Measurements from ENCODE around the gene AZU1.
A peak's percentile ranks its signal among the peaks of the same experiment; 100 is the strongest.

Gene AZU1

DNA sequence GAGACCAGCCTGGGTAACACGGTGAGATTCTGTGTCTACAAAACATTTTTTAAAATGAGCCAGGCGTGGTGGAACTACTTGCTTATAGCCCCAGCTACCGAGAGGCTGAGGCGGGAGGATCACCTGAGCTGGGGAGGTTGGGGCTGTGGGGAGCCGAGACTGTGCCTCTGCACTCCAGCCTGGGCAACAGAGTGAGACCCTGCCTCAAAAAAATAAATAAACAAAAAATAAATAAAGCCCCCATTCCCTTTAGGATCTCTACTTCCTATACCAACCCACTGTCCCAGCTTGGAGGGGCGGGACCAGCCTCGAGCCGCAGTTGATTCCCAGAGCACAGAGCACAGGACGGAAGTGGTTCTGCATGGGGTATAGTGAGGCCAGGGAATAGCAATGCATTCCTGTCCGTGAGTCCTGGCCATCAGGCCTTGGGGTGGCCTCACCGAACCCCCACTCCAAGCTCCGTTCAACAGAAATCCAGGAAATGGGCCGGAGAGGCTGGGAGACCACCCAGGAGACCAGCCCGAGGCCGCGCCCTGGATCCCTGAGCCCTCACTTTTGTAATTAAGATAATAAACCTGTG is 35.2 kb upstream of the AZU1 start:
- H3K9me3 ChIP-seq (ENCODE audit: control insufficient read depth, insufficient read depth, low read length), result no peaks in the 10 kb centered on the region
- H3K4me1 ChIP-seq (ENCODE audit: insufficient read depth, low read length), result peaks cover 21% of the 10 kb centered on the region; the same call in 1 of the 2 replicates
- no peak overlapping the region for H3K9ac ChIP-seq (ENCODE audit: low read depth, low read length)
- no peaks in the 10 kb centered on the region for H3K36me3 ChIP-seq (ENCODE audit: insufficient read depth, low read length)

GRCh38 chr19:793806-794205 is 33.8 kb upstream of the AZU1 start:
- Histone ChIP-seq H3K4me1 (ENCODE audit: insufficient read depth, low read length) (peaks cover 18% of the 10 kb centered on the region; the same call in 1 of the 2 replicates), H3K9me3 (ENCODE audit: control insufficient read depth, insufficient read depth, low read length) (no peaks in the 10 kb centered on the region), H3K9ac (ENCODE audit: low read depth, low read length) (no peak overlapping the region), H3K36me3 (ENCODE audit: insufficient read depth, low read length) (no peaks in the 10 kb centered on the region)

DNA sequence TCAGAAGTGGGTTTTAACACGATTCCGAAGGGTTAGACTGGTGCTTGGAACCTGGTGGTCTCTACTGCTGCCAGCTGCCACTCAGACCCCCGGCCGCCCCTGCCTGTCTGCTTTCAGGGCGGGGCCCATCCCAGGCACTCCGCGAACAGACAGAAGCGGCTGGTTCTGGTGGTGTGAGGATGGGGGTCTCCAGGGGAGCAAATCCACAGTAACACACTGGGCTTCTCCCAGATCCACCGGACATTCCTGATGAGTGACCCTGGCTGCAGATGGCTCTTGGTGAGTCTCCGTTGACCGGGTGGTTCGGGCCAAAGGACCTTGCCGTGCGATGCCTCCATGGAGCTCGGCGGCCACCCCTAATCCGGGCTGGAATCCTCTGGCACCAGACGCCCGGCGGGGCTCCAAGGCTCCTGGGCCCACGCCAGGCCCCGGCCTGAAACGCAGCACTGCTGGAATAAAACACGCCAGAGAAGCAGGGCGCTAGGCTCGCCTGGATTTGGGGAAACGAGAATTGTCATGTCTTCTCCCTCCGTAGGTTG is 32.5 kb upstream of the AZU1 start:
- no peaks in the 10 kb centered on the region for H3K36me3 ChIP-seq (ENCODE audit: insufficient read depth, low read length)
- peaks cover 9% of the 10 kb centered on the region for H3K4me1 ChIP-seq (ENCODE audit: insufficient read depth, low read length)
- no peaks in the 10 kb centered on the region for H3K9me3 ChIP-seq (ENCODE audit: control insufficient read depth, insufficient read depth, low read length)
- no peak overlapping the region for H3K9ac ChIP-seq (ENCODE audit: low read depth, low read length)

- Histone ChIP-seq H3K4me1 (ENCODE audit: insufficient read depth, low read length) (peaks cover 16% of the 10 kb centered on the region), H3K36me3 (ENCODE audit: insufficient read depth, low read length) (0 out of 2 replicates have a peak, but pooled peaks cover 1% of the 10 kb centered on the region), H3K9ac (ENCODE audit: low read depth, low read length) (no peak overlapping the region; the same call in 1 of the 2 replicates), H3K9me3 (ENCODE audit: control insufficient read depth, insufficient read depth, low read length) (no peaks in the 10 kb centered on the region)
Measured at GRCh38 chr19:795691-796581, 31.7 kb upstream of the AZU1 start.

DNA sequence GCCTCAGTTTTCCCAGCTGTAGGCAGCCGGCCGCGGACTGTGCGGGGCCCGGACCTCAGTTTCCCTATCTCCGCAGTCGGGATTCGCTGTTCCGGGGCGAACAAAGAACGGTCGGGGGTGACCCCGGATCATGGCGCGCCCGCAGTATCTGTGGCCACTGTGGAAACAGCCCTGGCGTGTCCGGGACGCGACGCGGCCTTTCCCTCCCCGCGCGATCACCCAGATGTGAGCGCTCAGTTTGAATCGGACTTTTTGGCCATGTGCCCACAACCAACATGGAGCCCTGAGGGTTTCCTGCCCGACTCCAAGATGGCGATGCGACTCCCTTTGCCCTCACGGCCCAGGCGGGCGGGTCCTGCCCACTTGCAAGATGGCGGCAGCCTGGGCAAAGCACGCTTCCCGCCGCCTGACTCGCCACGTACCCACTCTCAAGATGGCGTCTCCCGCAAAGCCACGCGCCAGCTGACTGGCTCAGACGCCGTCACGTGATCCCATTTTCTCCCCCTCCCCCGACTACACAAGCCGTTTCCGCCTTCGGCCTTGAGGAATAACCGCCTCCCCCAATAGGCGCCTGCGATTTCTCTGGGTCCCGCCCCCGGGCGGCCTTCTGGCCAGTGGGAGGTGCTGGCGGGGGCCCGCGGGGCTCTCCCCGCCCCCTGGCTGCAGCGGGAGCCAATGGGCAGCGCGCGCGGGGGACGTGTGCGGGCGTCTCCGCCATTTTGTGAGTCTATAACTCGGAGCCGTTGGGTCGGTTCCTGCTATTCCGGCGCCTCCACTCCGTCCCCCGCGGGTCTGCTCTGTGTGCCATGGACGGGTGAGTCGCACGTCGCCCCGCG is 30.7 kb upstream of the AZU1 start, which contains the start of gene PTBP1:
PTBP1 (plus strand) TSS at position 761 of the 836 bp plus-strand sequence; CDS start at position 807, 46 bp downstream.
- Histone ChIP-seq H3K36me3 (ENCODE audit: insufficient read depth, low read length) (0 out of 2 replicates have a peak, but pooled peaks cover 3% of the 10 kb centered on the region), H3K9me3 (ENCODE audit: control insufficient read depth, insufficient read depth, low read length) (no peaks in the 10 kb centered on the region), H3K4me1 (ENCODE audit: insufficient read depth, low read length) (peaks cover 14% of the 10 kb centered on the region), H3K9ac (ENCODE audit: low read depth, low read length) (peak within 1 kb of the TSS; percentile 93)

GRCh38 chr19:797528-798414 is 29.9 kb upstream of the AZU1 start:
- no peaks in the 10 kb centered on the region for H3K9me3 ChIP-seq (ENCODE audit: control insufficient read depth, insufficient read depth, low read length)
- H3K36me3 ChIP-seq (ENCODE audit: insufficient read depth, low read length), result 0 out of 2 replicates have a peak, but pooled peaks cover 3% of the 10 kb centered on the region
- H3K9ac ChIP-seq (ENCODE audit: low read depth, low read length), result peak overlapping the region; percentile 93
- peaks cover 9% of the 10 kb centered on the region for H3K4me1 ChIP-seq (ENCODE audit: insufficient read depth, low read length)

GRCh38 chr19:798415-799075 is 29.1 kb upstream of the AZU1 start:
- Histone ChIP-seq H3K36me3 (ENCODE audit: insufficient read depth, low read length) (peaks cover 7% of the 10 kb centered on the region), H3K9ac (ENCODE audit: low read depth, low read length) (peak overlapping the region; percentile 93), H3K4me1 (ENCODE audit: insufficient read depth, low read length) (peaks cover 9% of the 10 kb centered on the region), H3K9me3 (ENCODE audit: control insufficient read depth, insufficient read depth, low read length) (no peaks in the 10 kb centered on the region)

DNA sequence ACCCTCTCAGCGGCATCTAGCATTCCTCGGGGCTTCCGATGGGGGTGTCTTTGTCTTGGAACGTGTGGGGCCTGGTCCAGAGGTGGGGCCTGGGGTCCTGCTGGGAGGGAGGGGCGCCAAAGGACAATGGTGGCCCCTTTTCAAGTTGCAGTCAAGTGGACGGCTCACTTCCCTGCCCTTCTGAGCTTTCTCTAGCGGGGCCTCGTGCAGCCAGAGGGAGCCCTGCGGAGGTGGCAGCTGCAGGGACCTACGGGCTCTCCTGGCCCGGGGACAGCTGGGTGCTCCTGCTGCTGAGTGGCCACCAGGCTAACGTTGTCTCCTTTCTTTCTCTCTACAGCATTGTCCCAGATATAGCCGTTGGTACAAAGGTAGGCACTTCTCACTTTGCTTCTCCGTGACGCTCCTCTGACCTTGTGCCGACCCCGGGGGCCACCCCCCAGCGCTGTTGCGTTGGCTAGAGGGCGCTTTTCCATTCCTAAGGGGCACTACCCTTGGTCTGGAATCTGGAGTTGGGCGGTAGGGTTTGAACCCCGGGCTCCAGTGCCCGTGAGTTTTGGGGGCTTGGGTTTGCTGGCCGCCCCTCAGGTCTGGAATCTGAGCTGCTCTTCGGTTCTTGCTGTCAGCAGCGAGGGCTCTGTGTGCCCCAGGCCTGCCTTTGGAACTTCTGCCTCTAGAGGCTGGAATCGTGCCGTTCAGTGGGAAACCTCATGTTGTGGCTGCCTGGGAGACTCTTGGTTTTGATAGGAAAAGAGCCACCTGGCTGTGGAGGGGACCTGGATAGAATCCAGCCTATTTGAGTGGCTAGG is 28.4 kb upstream of the AZU1 start:
- peaks cover 11% of the 10 kb centered on the region for H3K36me3 ChIP-seq (ENCODE audit: insufficient read depth, low read length)
- H3K4me1 ChIP-seq (ENCODE audit: insufficient read depth, low read length), result peaks cover 9% of the 10 kb centered on the region
- H3K9me3 ChIP-seq (ENCODE audit: control insufficient read depth, insufficient read depth, low read length), result no peaks in the 10 kb centered on the region
- peak overlapping the region; percentile 93 for H3K9ac ChIP-seq (ENCODE audit: low read depth, low read length)

DNA sequence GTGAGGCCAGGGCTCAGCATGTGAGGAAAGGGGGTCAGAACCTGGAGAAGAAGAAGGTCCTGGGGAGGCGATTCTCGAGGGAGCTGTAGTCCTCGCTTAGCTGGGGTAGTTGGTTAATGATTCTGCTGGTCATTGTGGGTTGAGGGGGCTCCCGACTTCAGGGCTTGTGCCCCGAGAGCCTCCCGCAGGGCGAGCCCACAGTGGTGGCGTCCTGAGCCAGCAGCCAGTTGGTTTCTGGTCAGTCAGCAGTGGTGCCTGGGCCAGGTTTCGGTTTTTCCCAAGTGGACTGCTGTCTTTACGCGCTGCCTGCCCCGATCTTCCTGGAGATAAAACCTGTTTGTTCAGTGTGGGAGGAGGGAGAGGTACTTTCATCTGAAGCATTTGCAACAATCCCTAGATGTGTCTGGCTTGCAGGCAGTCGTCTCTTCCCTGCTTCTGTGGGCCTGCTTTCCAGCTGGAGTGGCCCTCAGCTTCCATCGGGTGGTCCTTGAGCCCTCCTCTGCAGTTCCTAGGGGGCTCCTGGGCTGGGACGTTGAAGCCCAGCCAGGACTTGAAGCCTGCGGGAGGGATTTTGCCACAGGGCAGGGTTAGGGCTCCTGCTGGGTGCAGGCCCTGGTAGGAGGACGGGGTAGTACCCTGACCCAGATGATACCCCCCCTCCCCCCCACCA is 27.1 kb upstream of the AZU1 start:
- H3K9ac ChIP-seq (ENCODE audit: low read depth, low read length), result no peak overlapping the region
- peaks cover 9% of the 10 kb centered on the region for H3K4me1 ChIP-seq (ENCODE audit: insufficient read depth, low read length)
- no peaks in the 10 kb centered on the region for H3K9me3 ChIP-seq (ENCODE audit: control insufficient read depth, insufficient read depth, low read length)
- peaks cover 22% of the 10 kb centered on the region for H3K36me3 ChIP-seq (ENCODE audit: insufficient read depth, low read length)

- Histone ChIP-seq H3K4me1 (ENCODE audit: insufficient read depth, low read length) (peaks cover 9% of the 10 kb centered on the region), H3K9me3 (ENCODE audit: control insufficient read depth, insufficient read depth, low read length) (no peaks in the 10 kb centered on the region), H3K36me3 (ENCODE audit: insufficient read depth, low read length) (peaks cover 28% of the 10 kb centered on the region), H3K9ac (ENCODE audit: low read depth, low read length) (no peak overlapping the region)
Measured at GRCh38 chr19:801030-801860, 26.4 kb upstream of the AZU1 start.

DNA sequence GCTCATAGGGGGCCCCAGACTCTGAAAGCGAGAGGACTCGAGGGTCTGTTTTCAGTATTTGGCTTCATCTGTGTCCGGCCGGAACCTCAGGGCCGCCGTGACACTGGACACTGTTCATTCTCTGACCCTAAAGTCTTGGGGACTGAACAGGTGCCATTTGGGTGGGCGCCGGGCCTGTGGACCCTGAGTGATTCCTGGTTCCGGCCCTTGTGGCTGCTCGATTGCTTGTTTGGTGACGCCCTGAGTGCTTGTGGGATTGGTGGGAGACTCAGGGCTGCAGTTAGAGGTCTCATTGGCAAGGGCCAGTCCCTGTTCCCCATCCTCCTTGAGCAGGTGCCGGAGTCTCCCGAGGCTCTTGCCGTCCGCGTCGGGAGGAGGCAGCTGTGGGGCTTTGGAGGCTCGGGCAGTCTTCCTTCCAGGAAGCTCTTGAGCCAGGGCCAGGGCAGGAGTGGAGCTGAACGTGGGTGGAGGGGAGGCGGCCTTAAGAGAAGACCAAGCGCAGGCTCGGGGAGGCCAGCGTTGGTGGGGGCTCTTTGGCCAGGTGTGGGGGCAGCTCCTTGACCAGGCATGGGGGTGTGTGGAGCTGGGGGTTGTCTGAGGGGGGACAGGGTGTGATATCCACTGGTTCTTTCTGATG is 25.7 kb upstream of the AZU1 start:
- Histone ChIP-seq H3K9me3 (ENCODE audit: control insufficient read depth, insufficient read depth, low read length) (no peaks in the 10 kb centered on the region), H3K36me3 (ENCODE audit: insufficient read depth, low read length) (peaks cover 34% of the 10 kb centered on the region), H3K4me1 (ENCODE audit: insufficient read depth, low read length) (peaks cover 9% of the 10 kb centered on the region), H3K9ac (ENCODE audit: low read depth, low read length) (no peak overlapping the region)
